H1 (cell line): ENCODE results near the gene ANKRD53. TPM values are rescaled to one million over a fixed set of nuclear protein-coding genes. Genes with fewer than 3 reads are reported as not detected.

Experiments
- CTCF ChIA-PET: fragments of 300-600 bp; sonication (Branson Sonifier 250); formaldehyde crosslinking; loops from one replicate; lab custom pipeline; 2021; ENCODE audit not compliant: partially characterized antibody; lab: Charles Lee
- POLR2A ChIA-PET: fragments of 300-600 bp; sonication (Branson Sonifier 250); formaldehyde crosslinking; loops from one replicate; lab custom pipeline; 2021; ENCODE audit warnings: inconsistent platforms; ENCODE audit not compliant: partially characterized antibody; lab: Charles Lee
- DNase-seq, 2 experiments: peaks; one replicate each; pipeline versions ENCODE4 v3.0.0 to v3.0.0-alpha.2; 2010 to 2022; ENCODE audit warnings: low spot score in 2 of 2, low read depth in 1 of 2, mixed read lengths in 1 of 2
- FAIRE-seq: peaks from 2 replicates; lab custom pipeline; 2011; peaks lifted over from hg19 to GRCh38; lab: Jason Lieb, UNC
- H2AFZ ChIP-seq: 2 replicates; pipeline ENCODE4 v1.8.1; 2012; ENCODE audit warnings: low read length, inconsistent platforms
- H2AK5ac ChIP-seq: 2 replicates; pipeline ENCODE4 v1.6.1; 2013; ENCODE audit warnings: low read depth, low read length
- H2BK120ac ChIP-seq: replicated peaks from 2 replicates; pipeline ENCODE3; 2013; ENCODE audit warnings: low read depth, low read length, inconsistent platforms
- H2BK12ac ChIP-seq: 2 replicates; pipeline ENCODE4 v1.6.1; 2013; ENCODE audit warnings: low read depth, low read length
- H2BK15ac ChIP-seq: 2 replicates; pipeline ENCODE4 v1.6.1; 2013; ENCODE audit warnings: low read length
- H2BK20ac ChIP-seq: 2 replicates; pipeline ENCODE4 v1.6.1; 2013; ENCODE audit warnings: low read length
- H2BK5ac ChIP-seq: 2 replicates; pipeline ENCODE4 v1.6.1; 2013; ENCODE audit warnings: low read depth, low read length
- H3K14ac ChIP-seq: 2 replicates; pipeline ENCODE4 v1.6.1; 2013; ENCODE audit warnings: inconsistent platforms; ENCODE audit not compliant: insufficient read length
- H3K18ac ChIP-seq: 2 replicates; pipeline ENCODE4 v1.6.1; 2013; ENCODE audit warnings: low read length; ENCODE audit errors: extremely low read depth
- H3K23ac ChIP-seq: 2 replicates; pipeline ENCODE4 v1.6.1; 2013; ENCODE audit warnings: inconsistent platforms; ENCODE audit not compliant: insufficient read length
- H3K23me2 ChIP-seq: 2 replicates; pipeline ENCODE4 v1.6.1; 2013; ENCODE audit warnings: low read depth, low read length
- H3K27ac ChIP-seq: 2 replicates; pipeline ENCODE4 v1.6.1; 2011; ENCODE audit warnings: low read depth, low read length, inconsistent platforms
- H3K27me3 ChIP-seq, 4 experiments: replicated peaks in 1 of 4; 1 replicate in 1 of 4; 2 replicates in 3 of 4; pipeline versions ENCODE4 v1.6.1 to v1.8.1; 2011 to 2013; ENCODE audit warnings: low read length in 3 of 4, mild to moderate bottlenecking in 3 of 4, inconsistent platforms in 2 of 4, mixed read lengths in 2 of 4, moderate library complexity in 1 of 4; ENCODE audit not compliant: control insufficient read depth in 3 of 4, insufficient read depth in 3 of 4; ENCODE audit errors: extremely low read depth in 1 of 4
- H3K36me3 ChIP-seq, 4 experiments: 2 replicates each; pipeline versions ENCODE4 v1.6.1 to v1.8.1; 2011 to 2013; ENCODE audit warnings: mild to moderate bottlenecking in 4 of 4, low read length in 3 of 4, moderate library complexity in 2 of 4, control low read depth in 1 of 4, inconsistent platforms in 1 of 4; ENCODE audit not compliant: insufficient read depth in 4 of 4, control insufficient read depth in 2 of 4
- H3K4ac ChIP-seq: replicated peaks from 2 replicates; pipeline ENCODE3; 2013; ENCODE audit warnings: low read length, low read depth, mixed read lengths, inconsistent platforms; ENCODE audit not compliant: insufficient read length
- H3K4me1 ChIP-seq, 4 experiments: replicated peaks in 1 of 4; 1 replicate in 1 of 4; 2 replicates in 3 of 4; pipeline versions ENCODE4 v1.6.1 to v1.8.1; 2011 to 2013; ENCODE audit warnings: low read length in 3 of 4, inconsistent platforms in 2 of 4, mixed read lengths in 1 of 4; ENCODE audit not compliant: insufficient read depth in 4 of 4, control insufficient read depth in 3 of 4
- H3K4me2 ChIP-seq, 2 experiments: 2 replicates each; pipeline versions ENCODE4 v1.6.1 to v1.8.1; 2011 to 2013; ENCODE audit warnings: low read depth in 2 of 2, low read length in 2 of 2, control low read depth in 1 of 2, inconsistent platforms in 1 of 2, mild to moderate bottlenecking in 1 of 2; ENCODE audit not compliant: insufficient read depth in 1 of 2
- H3K4me3 ChIP-seq, 4 experiments: fragments of 200-600, 300-600 bp in 1 of 4; sonication (generic), shearing (Covaris generic), sonication (Bioruptor Twin) in 1 of 4; 2 replicates each; pipeline versions ENCODE4 v1.5.1 to v1.8.1; 2011 to 2016; ENCODE audit warnings: low read length in 4 of 4, low read depth in 3 of 4, control low read depth in 2 of 4, inconsistent platforms in 2 of 4, mild to moderate bottlenecking in 2 of 4, mixed read lengths in 1 of 4, moderate library complexity in 1 of 4; ENCODE audit not compliant: insufficient read depth in 2 of 4; ENCODE audit errors: extremely low read depth in 1 of 4
- H3K56ac ChIP-seq: replicated peaks from 2 replicates; pipeline ENCODE3; 2013; ENCODE audit warnings: low read depth, mild to moderate bottlenecking, mixed read lengths, low read length, inconsistent platforms; ENCODE audit not compliant: insufficient read length
- H3K79me1 ChIP-seq: 2 replicates; pipeline ENCODE4 v1.6.1; 2013; ENCODE audit warnings: low read depth, low read length, control low read depth
- H3K79me2 ChIP-seq, 2 experiments: 2 replicates each; pipeline versions ENCODE4 v1.6.1 to v1.8.1; 2012 to 2013; ENCODE audit warnings: low read length in 2 of 2, mild to moderate bottlenecking in 2 of 2, inconsistent platforms in 1 of 2; ENCODE audit not compliant: insufficient read depth in 2 of 2, control insufficient read depth in 1 of 2
- H3K9ac ChIP-seq, 4 experiments: replicated peaks in 1 of 4; 1 replicate in 1 of 4; 2 replicates in 3 of 4; pipeline versions ENCODE4 v1.6.1 to v1.8.1; 2011 to 2013; ENCODE audit warnings: low read depth in 3 of 4, low read length in 3 of 4, control low read depth in 2 of 4, mild to moderate bottlenecking in 2 of 4, moderate library complexity in 2 of 4, inconsistent platforms in 1 of 4; ENCODE audit errors: extremely low read depth in 1 of 4
- H3K9me3 ChIP-seq, 2 experiments: 2 replicates each; pipeline versions ENCODE4 v1.6.1 to v1.8.1; 2012 to 2013; ENCODE audit warnings: mild to moderate bottlenecking in 2 of 2, moderate library complexity in 2 of 2, control low read depth in 1 of 2, inconsistent platforms in 1 of 2, low read depth in 1 of 2, low read length in 1 of 2, mixed read lengths in 1 of 2; ENCODE audit not compliant: insufficient read depth in 2 of 2
- H4K20me1 ChIP-seq, 2 experiments: replicated peaks in 1 of 2; 2 replicates each; pipeline versions ENCODE3 to v1.8.1; 2011 to 2013; ENCODE audit warnings: inconsistent platforms in 2 of 2, low read length in 2 of 2, mild to moderate bottlenecking in 1 of 2; ENCODE audit not compliant: insufficient read depth in 2 of 2, control insufficient read depth in 1 of 2
- H4K5ac ChIP-seq: 2 replicates; pipeline ENCODE4 v1.6.1; 2013; ENCODE audit warnings: low read length, low read depth, mixed read lengths, inconsistent platforms; ENCODE audit not compliant: insufficient read length
- H4K8ac ChIP-seq: 2 replicates; pipeline ENCODE4 v1.8.0; 2013; ENCODE audit warnings: mild to moderate bottlenecking, moderate library complexity, low read length, inconsistent platforms; ENCODE audit not compliant: insufficient read depth; ENCODE audit errors: extremely low read depth
- H4K91ac ChIP-seq: replicated peaks from 2 replicates; pipeline ENCODE3; 2013; ENCODE audit warnings: low read length, mixed read lengths, inconsistent platforms; ENCODE audit not compliant: insufficient read length
- WGBS, 2 experiments: shearing (Covaris generic) in 1 of 2; methylation state at CpG; one replicate each; pipeline versions ENCODE4 v1.1.6 to v1.1.7; 2013 to 2015; ENCODE audit warnings: low lambda C conversion rate in 2 of 2, mixed read lengths in 2 of 2, inconsistent platforms in 1 of 2, low coverage in 1 of 2, missing lambda C conversion rate in 1 of 2; ENCODE audit not compliant: insufficient replicate concordance in 2 of 2, insufficient coverage in 1 of 2, insufficient read length in 1 of 2; ENCODE audit errors: extremely low coverage in 1 of 2, missing lambda C conversion rate in 1 of 2; 5-methylcytosine and 5-hydroxymethylcytosine counted together
- polyA plus RNA-seq, 7 experiments: library from polyadenylated mRNA; depleted of rRNA in 3 of 7; stranded (reverse) in 5 of 7; unstranded in 2 of 7; fragments of >200 nt in 5 of 7; fragments of 200-250 nt in 2 of 7; gene quantifications; 1 replicate in 5 of 7; 2 replicates in 1 of 7; 4 replicates in 1 of 7; pipeline versions ENCODE4 v1.2.1 to v1.2.3, GENCODE V29; 2011 to 2013; ENCODE audit warnings: missing spikeins in 2 of 7, mixed read lengths in 2 of 7
- total RNA-seq: library from RNA; stranded (reverse); fragmentation: NEBNext Ultra II Directional; extraction: Animal tissue kit (Norgen Biotek cat#: 25700); gene quantifications from 2 replicates; pipeline ENCODE4 v1.2.1, GENCODE V29; 2021

Gene ANKRD53
- total and polyA plus RNA-seq, 2 of the 8 experiments (the other 6 are each of a cell fraction or from before 2014, with no cell fraction given): 0.39 to 0.70 TPM

DNA sequence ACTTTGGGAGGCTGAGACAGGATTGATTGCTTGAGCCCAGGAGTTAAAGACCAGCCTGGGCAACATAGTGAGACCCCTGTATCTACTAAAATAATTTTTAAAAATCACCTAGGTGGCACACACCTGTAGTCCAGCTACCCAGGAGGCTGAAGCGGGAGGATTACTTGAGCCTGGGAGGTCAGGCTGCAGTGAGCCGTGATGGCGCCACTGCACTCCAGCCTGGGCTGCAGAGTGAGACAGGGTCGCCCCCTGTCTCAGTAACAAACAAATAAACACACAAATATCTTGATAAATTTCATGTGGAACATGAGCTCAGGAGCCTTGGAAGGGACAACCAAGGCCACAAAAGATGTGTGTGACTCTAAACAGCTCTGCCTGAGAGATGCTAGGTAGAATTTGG, 11.7 kb upstream of the ANKRD53 start:
- DNase-seq: no peak
- H3K4me3 ChIP-seq: no peak overlapping the region

More for the DNA sequence above, 11.7 kb upstream of the ANKRD53 start:
- H3K23ac ChIP-seq: no peak overlapping the region
- no peak for FAIRE-seq
- 63% methylated on average over 4 of the region's 4 CpGs; no CpG with 5 or more reads in 1 of the 2 experiments for WGBS, 2 experiments
- H2BK5ac ChIP-seq: no peak overlapping the region
- H4K8ac ChIP-seq: no peak overlapping the region
- no peak overlapping the region for H3K4ac ChIP-seq
- no peak overlapping the region for H2AK5ac ChIP-seq
- no peaks in the 10 kb centered on the region for H3K9me3 ChIP-seq
- CTCF ChIA-PET: interaction anchor here (0.7 to 8.6 kb wide), 16 partner anchors 8 to 183 kb away, joined by 3 to 99 read pairs (median 8); partner anchors contain the start of genes ANKRD53 and FIGLA
- no peaks in the 10 kb centered on the region for H4K20me1 ChIP-seq
- no peaks in the 10 kb centered on the region; the same call in 1 of the 2 replicates for H3K23me2 ChIP-seq
- POLR2A ChIA-PET: interaction anchor here (1.2 to 1.3 kb wide), 2 partner anchors 8 to 10 kb away, joined by 3 to 4 read pairs; no protein-coding TSS in a partner anchor
- no peak overlapping the region for H2AFZ ChIP-seq
- no peak overlapping the region; a peak in 1 of 7 replicates for H3K9ac ChIP-seq
- no peaks in the 10 kb centered on the region for H3K4me1 ChIP-seq
- no peak overlapping the region for H4K91ac ChIP-seq
- H3K27me3 ChIP-seq: peaks cover 10 to 37% (median 28%) of the 10 kb centered on the region in 4 experiments
- H3K56ac ChIP-seq: no peak overlapping the region
- H3K14ac ChIP-seq: no peak overlapping the region
- no peak overlapping the region for H2BK120ac ChIP-seq
- no peak overlapping the region for H2BK20ac ChIP-seq
- H3K79me1 ChIP-seq: no peaks in the 10 kb centered on the region
- H2BK15ac ChIP-seq: no peak overlapping the region
- no peak overlapping the region for H3K4me2 ChIP-seq
- no peak overlapping the region for H3K18ac ChIP-seq
- H3K36me3 ChIP-seq: no peaks in the 10 kb centered on the region
- H4K5ac ChIP-seq: no peak overlapping the region
- no peak overlapping the region for H3K27ac ChIP-seq
- H3K79me2 ChIP-seq: no peaks in the 10 kb centered on the region
- H2BK12ac ChIP-seq: no peak overlapping the region
